ENCODE results near the gene MINK1. TPM values are rescaled to one million over a fixed set of nuclear protein-coding genes. Genes with fewer than 3 reads are reported as not detected.
A peak's percentile ranks its signal among the peaks of the same experiment; 100 is the strongest.

Gene MINK1
- total RNA-seq, 2 donors from 2014 or later: 188 to 263 TPM

DNA sequence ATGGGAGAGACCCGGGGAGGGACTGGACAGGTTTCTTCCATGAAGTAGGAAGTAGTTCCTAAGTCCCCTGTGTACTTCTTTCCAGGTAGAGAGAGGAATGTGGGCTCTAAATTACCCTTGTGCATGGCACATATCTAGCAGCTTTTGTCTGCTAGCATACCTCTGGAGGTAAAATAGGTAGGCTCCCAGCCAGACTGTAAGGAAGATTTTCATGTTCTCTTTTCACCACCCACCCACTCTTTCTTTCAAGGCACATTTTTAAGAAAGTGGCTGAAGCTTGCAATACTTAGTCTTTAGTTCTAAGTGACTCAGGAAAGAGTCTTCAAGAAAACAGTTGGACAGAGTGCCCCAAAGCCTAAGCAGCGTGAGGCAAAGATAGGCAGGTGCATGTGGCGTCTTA lies 9.2 kb downstream of the MINK1 start:
- DNase-seq (no peak), ATAC-seq (no peak)
- H3K4me3 Mint-ChIP-seq: no peak overlapping the region
- no peaks in the 10 kb centered on the region for H3K9me3 ChIP-seq (ENCODE audit: control insufficient read depth, low read length, poor library complexity, severe bottlenecking)
- H3K36me3 Mint-ChIP-seq (ENCODE audit: low read depth): peaks cover 3% of the 10 kb centered on the region
- peak overlapping the region; percentile 74 for H3K27ac Mint-ChIP-seq
- H3K4me1 Mint-ChIP-seq: peaks cover 51% of the 10 kb centered on the region
- H3K27me3 Mint-ChIP-seq: no peaks in the 10 kb centered on the region

GRCh38 chr17:4843321-4844000 lies 10.3 kb downstream of the MINK1 start:
- H3K4me3 Mint-ChIP-seq: no peak overlapping the region
- no peaks in the 10 kb centered on the region for H3K36me3 Mint-ChIP-seq (ENCODE audit: low read depth)
- no peak for ATAC-seq
- peak overlapping the region; percentile 74 for H3K27ac Mint-ChIP-seq
- H3K9me3 ChIP-seq (ENCODE audit: control insufficient read depth, low read length, poor library complexity, severe bottlenecking): no peaks in the 10 kb centered on the region
- DNase-seq: no peak
- no peaks in the 10 kb centered on the region for H3K27me3 Mint-ChIP-seq
- peaks cover 49% of the 10 kb centered on the region for H3K4me1 Mint-ChIP-seq

DNA sequence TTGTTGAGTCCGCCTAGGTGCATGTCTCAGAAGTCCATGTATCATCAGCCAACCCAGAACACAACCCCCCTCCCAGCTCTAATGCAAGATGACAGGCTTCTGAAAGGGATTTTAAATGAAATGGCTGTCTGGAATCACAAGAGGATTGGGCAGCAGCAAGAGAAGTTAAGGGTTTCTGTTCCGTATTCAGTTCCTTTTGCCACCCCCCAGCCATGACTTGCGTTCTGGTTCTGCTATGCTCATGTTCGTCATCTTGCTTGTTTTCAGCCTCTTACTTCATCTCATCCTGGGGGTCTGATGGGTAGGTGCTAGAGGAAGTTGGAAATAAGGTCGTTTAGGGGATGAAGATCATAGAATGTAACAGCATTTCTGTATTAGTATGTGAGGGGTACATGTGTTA lies 12.0 kb downstream of the MINK1 start:
- H3K9me3 ChIP-seq (ENCODE audit: control insufficient read depth, low read length, poor library complexity, severe bottlenecking): no peaks in the 10 kb centered on the region
- Mint-ChIP-seq H3K27me3 (no peaks in the 10 kb centered on the region), H3K27ac (peak overlapping the region; percentile 3), H3K4me1 (peaks cover 49% of the 10 kb centered on the region), H3K36me3 (ENCODE audit: low read depth) (peaks cover 2% of the 10 kb centered on the region), H3K4me3 (no peak overlapping the region)
- no peak for ATAC-seq
- DNase-seq: no peak

DNA sequence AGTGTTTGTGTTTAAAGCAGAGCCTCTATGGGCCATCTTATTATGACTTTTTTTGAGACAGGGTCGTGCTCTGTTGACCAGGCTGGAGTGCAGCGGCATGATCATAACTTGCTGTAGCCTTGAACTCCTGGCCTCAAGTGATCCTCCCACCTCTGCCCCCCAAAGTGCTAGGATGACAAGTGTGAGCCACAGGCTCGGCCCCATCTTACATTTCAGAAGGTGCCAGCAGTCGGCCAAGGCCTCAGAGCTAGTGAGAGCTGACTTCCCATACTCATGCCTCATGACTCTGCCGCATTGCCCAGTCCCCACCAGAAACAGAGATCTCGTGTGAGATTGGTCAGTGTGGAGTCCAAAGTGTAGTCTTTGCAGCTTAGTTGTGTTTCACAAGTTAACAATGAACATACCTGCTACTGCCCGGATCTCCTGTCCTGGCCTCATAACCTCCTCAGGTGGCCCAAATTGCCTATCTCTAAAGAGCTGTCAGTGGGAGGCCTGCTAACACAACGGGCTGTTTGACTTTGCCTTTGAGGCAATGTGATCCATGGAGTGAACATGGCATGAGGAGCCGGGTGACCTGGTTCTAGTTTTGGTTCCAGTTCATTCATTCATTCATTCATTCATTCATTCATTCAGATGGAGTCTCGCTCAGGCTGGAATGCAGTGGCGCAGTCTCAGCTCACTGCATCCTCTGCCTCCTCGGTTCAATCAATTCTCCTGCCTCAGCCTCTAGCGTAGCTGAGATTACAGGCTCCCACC lies 13.7 kb downstream of the MINK1 start:
- no peak for ATAC-seq
- Mint-ChIP-seq H3K4me3 (no peak overlapping the region), H3K27ac (no peak overlapping the region), H3K4me1 (peaks cover 45% of the 10 kb centered on the region), H3K27me3 (no peaks in the 10 kb centered on the region), H3K36me3 (ENCODE audit: low read depth) (peaks cover 5% of the 10 kb centered on the region)
- H3K9me3 ChIP-seq (ENCODE audit: control insufficient read depth, low read length, poor library complexity, severe bottlenecking): no peaks in the 10 kb centered on the region
- DNase-seq: no peak

GRCh38 chr17:4849011-4849536 lies 15.9 kb downstream of the MINK1 start:
- peaks cover 46% of the 10 kb centered on the region for H3K4me1 Mint-ChIP-seq
- no peak overlapping the region for H3K27ac Mint-ChIP-seq
- no peak overlapping the region for H3K4me3 Mint-ChIP-seq
- H3K36me3 Mint-ChIP-seq (ENCODE audit: low read depth): peaks cover 5% of the 10 kb centered on the region
- ATAC-seq: no peak
- no peaks in the 10 kb centered on the region for H3K27me3 Mint-ChIP-seq
- no peak for DNase-seq
- H3K9me3 ChIP-seq (ENCODE audit: control insufficient read depth, low read length, poor library complexity, severe bottlenecking): no peaks in the 10 kb centered on the region

- Mint-ChIP-seq H3K27ac (no peak overlapping the region), H3K36me3 (ENCODE audit: low read depth) (peaks cover 8% of the 10 kb centered on the region), H3K4me1 (peaks cover 43% of the 10 kb centered on the region), H3K27me3 (no peaks in the 10 kb centered on the region), H3K4me3 (peak overlapping the region; percentile 9)
- ATAC-seq (no peak), DNase-seq (no peak)
- H3K9me3 ChIP-seq (ENCODE audit: control insufficient read depth, low read length, poor library complexity, severe bottlenecking): no peaks in the 10 kb centered on the region
Measured at GRCh38 chr17:4850246-4850645, 17.1 kb downstream of the MINK1 start.

DNA sequence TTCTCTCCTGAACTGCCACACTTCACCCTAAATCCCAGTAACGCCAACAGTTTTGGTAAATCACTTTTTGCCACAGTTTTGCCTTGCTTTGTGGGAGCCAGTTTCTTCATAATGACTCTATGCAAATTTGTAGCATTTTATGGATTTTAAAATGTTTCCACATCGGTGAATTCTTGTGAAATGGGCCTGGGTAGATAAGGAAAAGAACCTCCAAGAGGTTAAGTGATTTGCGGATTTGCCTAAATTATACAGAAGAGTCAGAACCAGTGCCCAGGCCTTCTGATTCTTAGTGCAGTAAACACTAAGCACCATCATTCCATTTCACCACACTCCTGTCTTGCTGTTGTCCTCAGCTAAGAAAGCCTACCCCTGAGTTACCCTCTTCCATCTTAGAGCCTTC lies 17.9 kb downstream of the MINK1 start:
- H3K9me3 ChIP-seq (ENCODE audit: control insufficient read depth, low read length, poor library complexity, severe bottlenecking): no peaks in the 10 kb centered on the region
- H3K4me3 Mint-ChIP-seq: no peak overlapping the region
- DNase-seq: no peak
- H3K4me1 Mint-ChIP-seq: peaks cover 40% of the 10 kb centered on the region
- no peaks in the 10 kb centered on the region for H3K27me3 Mint-ChIP-seq
- H3K36me3 Mint-ChIP-seq (ENCODE audit: low read depth): peaks cover 8% of the 10 kb centered on the region
- H3K27ac Mint-ChIP-seq: no peak overlapping the region
- no peak for ATAC-seq

- Mint-ChIP-seq H3K27me3 (no peaks in the 10 kb centered on the region), H3K4me3 (peak overlapping the region; percentile 10), H3K27ac (peak overlapping the region; percentile 0), H3K4me1 (peaks cover 47% of the 10 kb centered on the region), H3K36me3 (ENCODE audit: low read depth) (peaks cover 14% of the 10 kb centered on the region)
- DNase-seq (peak in 1 of 3 donors; percentile 18), ATAC-seq (peak; percentile 55)
- no peaks in the 10 kb centered on the region for H3K9me3 ChIP-seq (ENCODE audit: control insufficient read depth, low read length, poor library complexity, severe bottlenecking)
Measured at GRCh38 chr17:4852567-4853207, 19.5 kb downstream of the MINK1 start.

- ATAC-seq: peak; percentile 39
- no peaks in the 10 kb centered on the region for H3K9me3 ChIP-seq (ENCODE audit: control insufficient read depth, low read length, poor library complexity, severe bottlenecking)
- peaks cover 14% of the 10 kb centered on the region for H3K36me3 Mint-ChIP-seq (ENCODE audit: low read depth)
- peaks cover 51% of the 10 kb centered on the region for H3K4me1 Mint-ChIP-seq
- peak overlapping the region; percentile 53 for H3K27ac Mint-ChIP-seq
- no peaks in the 10 kb centered on the region for H3K27me3 Mint-ChIP-seq
- no peak for DNase-seq
- H3K4me3 Mint-ChIP-seq: peak overlapping the region; percentile 59
Measured at GRCh38 chr17:4853208-4853671, 20.1 kb downstream of the MINK1 start.

- H3K4me3 Mint-ChIP-seq: no peak overlapping the region
- H3K36me3 Mint-ChIP-seq (ENCODE audit: low read depth): peaks cover 14% of the 10 kb centered on the region
- H3K9me3 ChIP-seq (ENCODE audit: control insufficient read depth, low read length, poor library complexity, severe bottlenecking): no peaks in the 10 kb centered on the region
- H3K27me3 Mint-ChIP-seq: no peaks in the 10 kb centered on the region
- peak overlapping the region; percentile 41 for H3K27ac Mint-ChIP-seq
- no peak for DNase-seq
- H3K4me1 Mint-ChIP-seq: peaks cover 51% of the 10 kb centered on the region
- ATAC-seq: no peak
Measured at GRCh38 chr17:4854111-4854681, 21.1 kb downstream of the MINK1 start.

GRCh38 chr17:4856271-4856936 lies 23.3 kb downstream of the MINK1 start:
- no peaks in the 10 kb centered on the region for H3K9me3 ChIP-seq (ENCODE audit: control insufficient read depth, low read length, poor library complexity, severe bottlenecking)
- no peak for DNase-seq
- Mint-ChIP-seq H3K27ac (no peak overlapping the region), H3K4me3 (peak overlapping the region; percentile 12), H3K36me3 (ENCODE audit: low read depth) (peaks cover 9% of the 10 kb centered on the region), H3K27me3 (no peaks in the 10 kb centered on the region), H3K4me1 (peaks cover 39% of the 10 kb centered on the region)
- no peak for ATAC-seq

DNA sequence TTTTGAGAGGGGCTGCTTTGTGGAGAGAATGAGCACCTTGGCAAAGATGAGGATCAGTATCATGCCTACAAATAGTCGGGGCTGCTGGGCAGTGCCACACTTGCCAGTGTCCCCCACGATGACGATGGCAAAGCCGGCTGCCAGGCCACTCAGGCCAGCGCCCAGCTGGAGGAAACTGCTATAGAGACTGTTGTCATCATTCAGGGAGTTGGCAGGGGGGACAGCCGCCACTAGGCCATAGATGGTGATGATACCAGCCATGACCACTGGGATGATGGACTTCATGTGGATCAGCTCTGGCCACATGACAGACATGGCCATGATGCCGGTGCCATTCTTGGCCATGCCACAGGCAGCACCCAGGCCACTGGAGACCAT lies 23.8 kb downstream of the MINK1 start:
- ATAC-seq: no peak
- no peak for DNase-seq
- H3K36me3 Mint-ChIP-seq (ENCODE audit: low read depth): peaks cover 9% of the 10 kb centered on the region
- H3K27me3 Mint-ChIP-seq: no peaks in the 10 kb centered on the region
- H3K4me1 Mint-ChIP-seq: peaks cover 38% of the 10 kb centered on the region
- no peak overlapping the region for H3K27ac Mint-ChIP-seq
- H3K4me3 Mint-ChIP-seq: no peak overlapping the region
- H3K9me3 ChIP-seq (ENCODE audit: control insufficient read depth, low read length, poor library complexity, severe bottlenecking): no peaks in the 10 kb centered on the region

All from T-helper 17 cell (primary cell).